ENCODE measurements around the gene ZGRF1.
"Not testable (repeated sequence)": the region's sequence is repeated elsewhere in the genome, so short reads cannot be mapped to it uniquely, and the experiment has no call there.

Gene ZGRF1

GRCh38 chr4:112557676-112558411 lies 78.9 kb downstream of the ZGRF1 start:
- no peak for DNase-seq

DNA sequence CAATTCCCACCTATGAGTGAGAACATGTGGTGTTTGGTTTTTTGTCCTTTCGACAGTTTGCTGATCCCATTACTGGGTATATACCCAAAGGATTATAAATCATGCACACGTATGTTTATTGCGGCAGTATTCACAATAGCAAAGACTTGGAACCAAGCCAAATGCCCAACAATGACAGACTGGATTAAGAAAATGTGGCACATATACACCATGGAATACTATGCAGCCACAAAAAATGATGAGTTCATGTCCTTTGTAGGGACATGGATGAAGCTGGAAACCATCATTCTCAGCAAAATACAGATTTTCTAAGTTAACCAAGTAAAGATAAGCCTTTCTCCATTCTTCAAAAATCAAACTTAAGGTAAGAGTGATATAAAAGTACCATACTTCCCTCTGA lies 82.4 kb downstream of the ZGRF1 start:
- DNase-seq = not testable (repeated sequence)

DNA sequence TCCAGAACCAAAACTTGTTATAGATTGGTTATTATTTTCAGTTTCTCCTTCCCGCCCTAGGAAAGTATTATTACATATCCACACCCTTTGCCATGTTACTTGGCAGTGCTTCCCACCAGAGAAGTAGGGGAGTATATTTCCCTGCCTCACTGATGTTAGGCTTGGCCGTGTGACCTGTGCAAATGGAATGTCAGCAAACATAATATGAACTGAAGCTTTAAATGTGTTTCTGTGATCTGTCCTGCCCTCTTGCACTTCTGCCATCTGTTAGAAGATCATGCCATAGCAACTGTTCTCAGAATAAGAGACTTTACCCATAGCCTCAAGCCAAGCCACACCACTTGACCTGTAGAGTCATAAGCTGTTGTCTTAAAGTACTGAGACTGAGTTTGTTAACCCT lies 84.0 kb downstream of the ZGRF1 start:
- DNase-seq = no peak

- DNase-seq = no peak
Measured at GRCh38 chr4:112550728-112551127, 86.0 kb downstream of the ZGRF1 start.

DNA sequence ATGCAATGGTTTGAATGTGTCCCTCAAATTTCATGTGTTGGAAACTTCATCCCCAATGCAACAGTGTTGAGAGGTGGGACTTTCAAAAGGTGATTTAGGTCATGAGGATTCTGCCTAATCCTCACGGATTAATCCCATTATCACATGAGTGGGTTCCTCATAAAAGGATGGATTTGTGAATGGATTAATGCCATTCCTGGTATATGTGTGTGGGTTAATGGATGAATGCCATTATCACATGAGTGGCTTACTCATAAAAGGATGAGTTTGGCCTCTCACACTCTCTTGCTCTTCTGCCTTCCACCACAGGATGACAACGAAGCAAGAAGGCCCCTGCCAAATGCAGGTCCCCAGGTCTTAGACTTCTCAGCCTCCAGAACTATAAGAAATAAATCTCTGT lies 90.2 kb downstream of the ZGRF1 start:
- DNase-seq = no peak

DNA sequence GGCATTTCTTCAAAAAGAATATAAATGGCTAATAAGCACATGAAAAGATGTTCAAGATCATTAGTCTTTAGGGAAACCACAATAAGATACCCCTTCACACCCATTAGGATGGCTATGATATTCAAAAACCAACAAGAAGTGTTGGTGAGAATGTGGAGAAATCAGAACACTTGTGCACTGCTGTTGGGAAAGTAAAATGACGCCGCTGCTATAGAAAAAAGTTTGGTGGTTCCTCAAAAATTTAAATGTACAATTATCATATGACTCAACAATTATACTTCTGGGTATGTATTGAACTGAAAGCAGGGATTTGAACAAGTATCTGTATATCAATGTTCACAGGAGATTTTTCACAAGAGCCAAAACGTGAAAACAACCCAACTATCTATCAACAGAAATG lies 91.4 kb downstream of the ZGRF1 start:
- DNase-seq = no peak

DNA sequence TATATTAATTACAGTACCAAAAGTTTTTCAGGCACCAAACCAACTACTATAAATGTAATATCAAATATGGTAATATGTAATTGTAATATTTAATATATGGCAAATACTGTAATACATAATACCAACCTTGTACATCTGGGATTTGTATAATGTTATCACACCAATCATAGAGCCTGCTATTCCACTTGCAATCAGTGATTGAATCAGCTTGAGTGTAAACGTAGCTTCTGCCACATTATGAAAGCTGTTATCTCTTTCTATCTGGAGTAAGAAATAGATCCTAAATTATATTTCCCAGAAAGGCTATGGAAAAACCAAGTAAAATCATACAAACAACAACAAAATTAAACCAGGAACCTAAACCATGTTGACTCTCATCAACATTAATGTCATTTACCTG lies 96.0 kb downstream of the ZGRF1 start:
- DNase-seq = no peak

DNA sequence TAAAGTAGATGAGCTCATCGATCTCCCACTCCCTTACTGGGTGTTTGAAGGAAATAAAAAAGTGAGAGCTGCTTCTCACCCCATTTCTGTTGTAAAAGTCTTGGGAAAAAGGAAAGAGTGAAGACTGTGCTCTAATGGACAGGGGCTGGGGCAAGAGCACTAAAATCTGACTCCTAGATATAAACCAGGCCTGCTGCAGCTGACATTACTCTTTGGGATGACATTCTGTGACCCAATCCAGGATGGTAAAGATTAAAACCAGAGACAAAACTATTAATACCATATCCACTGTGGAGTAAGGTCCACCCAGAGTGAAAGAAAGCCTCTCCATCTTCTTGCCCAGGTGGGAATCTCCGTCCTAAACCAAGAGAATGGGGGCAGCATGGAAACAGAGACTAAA lies 100.6 kb downstream of the ZGRF1 start:
- DNase-seq = no peak

GRCh38 chr4:112532267-112532666 lies 104.4 kb downstream of the ZGRF1 start:
- DNase-seq = no peak

DNA sequence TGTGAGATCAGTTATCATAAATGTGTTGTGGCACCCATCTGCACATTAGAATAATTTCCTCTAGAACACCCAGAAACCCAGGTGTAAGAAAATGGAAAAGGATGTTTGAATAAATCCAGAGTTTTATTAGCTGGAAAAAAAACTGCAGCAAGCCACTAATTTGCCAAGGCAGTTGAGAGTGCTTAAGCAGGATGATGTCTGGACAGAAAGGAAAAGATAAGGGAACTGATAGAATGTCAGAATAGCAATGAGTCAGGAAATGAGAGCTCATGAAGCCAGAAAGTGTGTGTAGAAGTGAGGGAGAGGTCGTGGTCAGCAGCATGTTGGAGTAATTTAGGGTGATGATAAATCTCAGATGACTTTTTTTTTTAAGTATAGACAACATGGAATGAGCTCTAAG lies 105.6 kb downstream of the ZGRF1 start:
- DNase-seq = no peak

DNA sequence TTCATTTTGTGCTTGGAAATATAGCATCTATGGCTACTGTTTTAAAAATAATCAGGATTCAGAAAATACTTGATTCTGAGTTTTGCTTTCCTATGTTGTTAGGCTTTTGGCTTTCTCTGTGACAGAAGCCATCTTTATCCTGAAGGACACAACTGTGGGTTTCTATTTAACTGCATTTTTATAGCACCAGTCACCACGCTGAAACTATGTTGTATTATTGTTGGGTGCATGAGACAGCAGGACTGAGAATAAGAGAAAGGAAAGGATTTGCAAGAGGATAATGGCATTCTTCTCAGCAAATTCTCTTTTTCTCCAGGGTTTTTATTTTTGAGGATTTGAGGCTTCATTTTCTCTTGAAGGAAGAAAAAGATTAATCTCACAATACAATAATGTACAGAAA lies 110.6 kb downstream of the ZGRF1 start:
- no peak for DNase-seq

- peak; percentile 60 to 66 for DNase-seq
Measured at GRCh38 chr4:112523764-112524505, 112.8 kb downstream of the ZGRF1 start.

GRCh38 chr4:112523008-112523721 lies 113.5 kb downstream of the ZGRF1 start:
- DNase-seq = peak in 1 of 2 experiments; percentile 26

DNA sequence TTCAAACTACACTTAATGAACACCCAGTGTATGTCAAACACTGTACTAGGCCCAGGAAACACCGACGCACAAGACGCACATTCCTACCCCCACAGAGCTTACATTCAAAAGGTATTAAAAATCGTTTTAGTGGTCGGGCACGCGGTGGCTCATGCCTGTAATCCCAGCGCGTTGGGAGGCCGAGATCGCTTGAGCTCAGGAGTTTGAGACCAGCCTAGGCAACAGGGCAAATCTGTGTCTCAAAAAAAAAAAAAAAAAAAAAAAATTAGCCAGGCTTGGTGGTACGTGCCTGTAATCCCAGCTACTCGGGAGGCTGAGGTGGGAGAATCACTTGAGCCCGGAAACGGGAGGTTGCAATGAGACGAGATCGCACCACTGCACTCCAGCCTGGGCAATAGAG lies 114.3 kb downstream of the ZGRF1 start:
- not testable (repeated sequence) for DNase-seq

DNA sequence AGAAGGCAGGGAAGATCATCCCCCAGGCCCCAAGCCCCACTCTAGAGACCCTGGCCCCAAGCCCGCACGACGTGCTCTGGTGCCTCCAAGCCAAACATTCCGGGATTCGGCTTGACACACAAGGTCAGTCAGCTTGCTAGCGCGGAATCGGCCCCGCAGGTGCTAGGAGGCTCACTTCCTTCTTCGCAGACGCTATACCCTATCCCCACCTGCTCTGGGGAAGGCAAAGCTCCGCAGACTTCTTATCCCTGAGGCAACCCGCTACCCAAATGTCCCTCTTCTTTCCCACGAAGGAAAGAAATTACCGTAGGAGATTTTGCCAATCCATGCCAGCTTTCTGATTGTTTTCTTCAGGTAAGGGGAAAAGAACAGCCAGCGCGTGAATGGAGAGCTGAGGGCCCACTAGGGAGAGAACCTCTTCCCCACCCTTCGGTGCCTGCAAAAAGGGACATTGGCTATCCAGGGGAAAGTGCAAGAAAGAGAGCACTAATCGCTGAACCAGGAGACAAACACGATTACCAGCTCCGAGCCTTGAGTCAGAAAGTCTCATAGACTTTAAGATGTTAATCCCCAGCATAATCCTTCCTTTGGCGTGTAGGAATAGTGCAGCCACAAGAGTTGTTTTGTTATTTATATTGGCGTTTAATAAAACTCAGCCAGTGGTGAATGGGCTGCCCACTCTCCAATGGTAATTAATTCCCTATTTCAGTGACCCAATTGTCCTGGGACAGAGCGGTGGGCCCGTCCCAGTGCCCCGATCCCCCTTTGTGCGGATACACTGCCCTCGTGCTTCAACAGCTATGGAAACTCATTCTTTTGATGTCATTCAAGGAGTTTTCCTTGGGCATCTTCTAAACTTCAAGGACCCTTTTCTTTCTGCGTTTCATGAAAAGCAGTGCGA lies 115.3 kb downstream of the ZGRF1 start:
- DNase-seq = no peak

DNA sequence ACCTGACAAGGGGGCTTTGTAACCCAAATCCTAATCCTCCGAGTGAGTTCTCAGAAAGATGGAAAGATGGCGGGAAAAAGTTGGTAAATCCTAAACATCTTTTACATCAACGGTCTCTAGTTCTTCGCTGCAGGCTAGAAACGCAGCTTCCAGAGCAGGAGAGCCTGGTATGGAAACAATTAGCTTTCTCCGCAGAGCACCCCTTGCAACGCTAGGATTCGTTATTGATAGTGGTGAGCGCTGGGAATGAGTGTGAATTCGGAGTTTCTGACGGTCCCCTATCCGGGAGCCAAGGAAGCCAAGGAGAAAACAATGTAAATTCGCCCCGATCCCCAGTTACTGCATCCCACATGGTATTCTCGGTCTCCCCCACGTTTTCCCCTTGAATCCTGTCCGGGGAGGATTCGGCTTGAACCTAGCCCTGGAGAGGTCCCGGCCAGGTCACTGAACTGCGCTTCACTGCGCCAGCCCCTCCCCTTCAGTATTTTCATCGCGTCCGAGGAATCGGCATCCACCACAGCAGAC lies 116.0 kb downstream of the ZGRF1 start:
- DNase-seq = no peak

DNA sequence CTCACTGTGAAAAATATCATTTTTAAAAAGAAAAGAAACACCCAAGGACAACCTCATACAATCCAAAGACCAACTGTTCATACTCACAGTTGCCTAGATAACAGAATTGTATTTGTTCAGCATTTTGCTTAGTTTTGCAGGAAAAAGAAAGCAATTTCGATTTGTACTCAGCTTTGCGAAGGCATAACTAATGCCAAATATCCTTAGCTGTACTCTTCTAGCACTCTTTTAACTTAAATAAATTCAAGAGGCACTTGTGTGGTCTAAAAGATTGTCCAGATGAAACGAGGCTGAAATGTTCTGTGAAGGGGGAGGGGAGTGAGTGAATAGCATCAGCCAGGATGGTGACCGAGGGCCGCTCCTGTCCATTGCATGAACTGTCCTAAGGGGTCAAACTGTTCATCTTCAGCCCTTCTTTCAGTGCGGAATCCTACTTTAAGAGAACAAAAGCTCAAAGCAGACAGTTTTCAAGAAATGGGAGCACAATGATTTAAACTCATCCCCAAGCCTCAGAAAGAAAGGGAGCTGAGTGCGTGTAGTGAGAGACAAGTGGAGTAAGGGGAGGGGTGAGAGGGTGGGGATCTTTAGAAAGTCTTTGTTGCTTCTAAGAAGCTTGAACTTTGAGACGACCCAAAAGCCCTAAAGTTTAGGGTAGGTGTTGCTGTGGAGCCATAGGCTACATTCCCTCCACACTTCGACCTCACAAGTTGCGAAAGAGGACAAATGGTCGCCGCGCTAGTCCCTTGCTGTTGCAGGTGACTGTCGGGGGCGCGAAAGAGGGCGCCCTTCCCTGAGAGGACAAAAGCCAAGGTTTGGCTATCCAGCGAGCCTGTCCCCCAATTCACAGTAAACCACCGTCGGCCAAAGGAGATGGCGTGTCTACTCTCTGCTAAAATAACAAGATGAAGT lies 116.8 kb downstream of the ZGRF1 start:
- DNase-seq = no peak

- DNase-seq = no peak
Measured at GRCh38 chr4:112518675-112519074, 118.0 kb downstream of the ZGRF1 start.

- no peak for DNase-seq
Measured at GRCh38 chr4:112517911-112518310, 118.8 kb downstream of the ZGRF1 start.

- no peak for DNase-seq
Measured at GRCh38 chr4:112517067-112517634, 119.6 kb downstream of the ZGRF1 start.

- DNase-seq = no peak
Measured at GRCh38 chr4:112516471-112517066, 120.1 kb downstream of the ZGRF1 start.
